ENCODE data around the gene GTF2F2. TPM values are rescaled to one million over a fixed set of nuclear protein-coding genes. Genes with fewer than 3 reads are reported as not detected.

The GTF2F2 gene
- total and polyA plus RNA-seq, 2 experiments from 2014 or later, result 42.1 to 75.6 TPM

DNA sequence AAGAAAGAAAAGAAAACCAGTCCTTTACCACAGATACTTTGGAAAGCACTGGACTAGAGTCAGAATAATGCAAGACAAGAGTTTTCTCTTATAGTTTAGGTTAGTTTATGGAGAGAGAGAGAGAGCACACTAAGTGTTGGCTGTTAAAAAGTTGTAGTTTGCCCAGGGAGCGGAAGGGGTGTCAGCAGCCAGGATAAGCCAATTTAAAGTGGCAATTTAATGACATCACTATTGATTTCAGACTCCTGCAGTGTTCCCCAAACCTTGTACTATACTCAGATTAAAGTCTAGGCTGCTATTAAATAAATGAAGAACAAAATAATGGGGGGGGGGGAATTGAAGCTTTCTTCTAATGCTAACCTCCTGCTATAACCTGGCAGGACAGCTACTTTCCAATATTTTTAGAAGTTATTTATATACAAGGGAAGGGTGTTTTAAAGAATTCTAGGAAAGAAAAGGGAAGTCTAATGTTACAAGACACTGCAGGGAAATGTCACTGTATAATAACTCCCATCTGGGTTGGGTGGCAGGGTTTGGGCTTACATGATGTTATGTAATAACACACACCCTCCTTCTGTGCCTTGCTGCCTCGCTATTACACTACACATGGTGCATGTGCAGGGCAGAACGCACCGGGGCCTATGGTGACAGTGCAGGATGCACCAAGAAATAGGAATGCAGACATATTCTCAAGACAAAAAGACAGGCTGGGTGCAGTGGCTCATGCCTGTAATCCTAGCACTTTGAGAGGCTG is 200.7 kb downstream of the GTF2F2 start:
- DNase-seq (ENCODE audit: low spot score), result no peak
- no peak overlapping the region for H3K4me3 Mint-ChIP-seq
- Histone ChIP-seq H2AFZ (no peak overlapping the region), H3K4me1 (ENCODE audit: insufficient read depth) (no peaks in the 10 kb centered on the region), H3K9me2 (ENCODE audit: insufficient read depth) (no peaks in the 10 kb centered on the region), H4K20me1 (replicated peaks; ENCODE audit: insufficient read depth) (no peaks in the 10 kb centered on the region), H3K4me2 (no peak overlapping the region), H3K4me3 (no peak overlapping the region), H3K27ac (ENCODE audit: low read depth) (no peak overlapping the region), H3K36me3 (ENCODE audit: insufficient read depth) (no peaks in the 10 kb centered on the region), H3K27me3 (ENCODE audit: insufficient read depth) (no peaks in the 10 kb centered on the region), H3F3A (replicated peaks; ENCODE audit: low read depth) (no peaks in the 10 kb centered on the region), H3K79me2 (replicated peaks; ENCODE audit: insufficient read depth) (no peaks in the 10 kb centered on the region)
- no peak overlapping the region for H3K27ac Mint-ChIP-seq
- ATAC-seq, result no peak
- TF ChIP-seq ZNF114 (CRISPR knock-in tag; IDR thresholded peaks at IDR 0.05), result no peak
- no peak for TF ChIP-seq POLR2AphosphoS5 (IDR thresholded peaks at IDR 0.05; ENCODE audit: low read depth)
- TF ChIP-seq EZH2 (IDR thresholded peaks at IDR 0.05; ENCODE audit: low read depth, unreplicated experiment), result no peak
- no peak for TF ChIP-seq CREB1 (CRISPR knock-in tag; IDR thresholded peaks at IDR 0.05; ENCODE audit: low read depth)
- TF ChIP-seq, protein P1, sequence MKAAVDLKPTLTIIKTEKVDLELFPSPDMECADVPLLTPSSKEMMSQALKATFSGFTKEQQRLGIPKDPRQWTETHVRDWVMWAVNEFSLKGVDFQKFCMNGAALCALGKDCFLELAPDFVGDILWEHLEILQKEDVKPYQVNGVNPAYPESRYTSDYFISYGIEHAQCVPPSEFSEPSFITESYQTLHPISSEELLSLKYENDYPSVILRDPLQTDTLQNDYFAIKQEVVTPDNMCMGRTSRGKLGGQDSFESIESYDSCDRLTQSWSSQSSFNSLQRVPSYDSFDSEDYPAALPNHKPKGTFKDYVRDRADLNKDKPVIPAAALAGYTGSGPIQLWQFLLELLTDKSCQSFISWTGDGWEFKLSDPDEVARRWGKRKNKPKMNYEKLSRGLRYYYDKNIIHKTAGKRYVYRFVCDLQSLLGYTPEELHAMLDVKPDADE (IDR thresholded peaks at IDR 0.05), result no peak
- TF ChIP-seq JUNB (IDR thresholded peaks at IDR 0.05; ENCODE audit: unreplicated experiment), result no peak
- no peak for TF ChIP-seq NANOG (IDR thresholded peaks at IDR 0.05; ENCODE audit: borderline replicate concordance)
- TF ChIP-seq EZH2phosphoT487 (IDR thresholded peaks at IDR 0.05; ENCODE audit: unreplicated experiment), result no peak
- TF ChIP-seq, protein P2, sequence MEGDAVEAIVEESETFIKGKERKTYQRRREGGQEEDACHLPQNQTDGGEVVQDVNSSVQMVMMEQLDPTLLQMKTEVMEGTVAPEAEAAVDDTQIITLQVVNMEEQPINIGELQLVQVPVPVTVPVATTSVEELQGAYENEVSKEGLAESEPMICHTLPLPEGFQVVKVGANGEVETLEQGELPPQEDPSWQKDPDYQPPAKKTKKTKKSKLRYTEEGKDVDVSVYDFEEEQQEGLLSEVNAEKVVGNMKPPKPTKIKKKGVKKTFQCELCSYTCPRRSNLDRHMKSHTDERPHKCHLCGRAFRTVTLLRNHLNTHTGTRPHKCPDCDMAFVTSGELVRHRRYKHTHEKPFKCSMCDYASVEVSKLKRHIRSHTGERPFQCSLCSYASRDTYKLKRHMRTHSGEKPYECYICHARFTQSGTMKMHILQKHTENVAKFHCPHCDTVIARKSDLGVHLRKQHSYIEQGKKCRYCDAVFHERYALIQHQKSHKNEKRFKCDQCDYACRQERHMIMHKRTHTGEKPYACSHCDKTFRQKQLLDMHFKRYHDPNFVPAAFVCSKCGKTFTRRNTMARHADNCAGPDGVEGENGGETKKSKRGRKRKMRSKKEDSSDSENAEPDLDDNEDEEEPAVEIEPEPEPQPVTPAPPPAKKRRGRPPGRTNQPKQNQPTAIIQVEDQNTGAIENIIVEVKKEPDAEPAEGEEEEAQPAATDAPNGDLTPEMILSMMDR (conservative IDR thresholded peaks at IDR 0.05; ENCODE audit: low read depth in 2 of 2), result no peak
- no peak for TF ChIP-seq ZNF331 (CRISPR knock-in tag; IDR thresholded peaks at IDR 0.05; ENCODE audit: low read depth)
- TF ChIP-seq, protein P3, sequence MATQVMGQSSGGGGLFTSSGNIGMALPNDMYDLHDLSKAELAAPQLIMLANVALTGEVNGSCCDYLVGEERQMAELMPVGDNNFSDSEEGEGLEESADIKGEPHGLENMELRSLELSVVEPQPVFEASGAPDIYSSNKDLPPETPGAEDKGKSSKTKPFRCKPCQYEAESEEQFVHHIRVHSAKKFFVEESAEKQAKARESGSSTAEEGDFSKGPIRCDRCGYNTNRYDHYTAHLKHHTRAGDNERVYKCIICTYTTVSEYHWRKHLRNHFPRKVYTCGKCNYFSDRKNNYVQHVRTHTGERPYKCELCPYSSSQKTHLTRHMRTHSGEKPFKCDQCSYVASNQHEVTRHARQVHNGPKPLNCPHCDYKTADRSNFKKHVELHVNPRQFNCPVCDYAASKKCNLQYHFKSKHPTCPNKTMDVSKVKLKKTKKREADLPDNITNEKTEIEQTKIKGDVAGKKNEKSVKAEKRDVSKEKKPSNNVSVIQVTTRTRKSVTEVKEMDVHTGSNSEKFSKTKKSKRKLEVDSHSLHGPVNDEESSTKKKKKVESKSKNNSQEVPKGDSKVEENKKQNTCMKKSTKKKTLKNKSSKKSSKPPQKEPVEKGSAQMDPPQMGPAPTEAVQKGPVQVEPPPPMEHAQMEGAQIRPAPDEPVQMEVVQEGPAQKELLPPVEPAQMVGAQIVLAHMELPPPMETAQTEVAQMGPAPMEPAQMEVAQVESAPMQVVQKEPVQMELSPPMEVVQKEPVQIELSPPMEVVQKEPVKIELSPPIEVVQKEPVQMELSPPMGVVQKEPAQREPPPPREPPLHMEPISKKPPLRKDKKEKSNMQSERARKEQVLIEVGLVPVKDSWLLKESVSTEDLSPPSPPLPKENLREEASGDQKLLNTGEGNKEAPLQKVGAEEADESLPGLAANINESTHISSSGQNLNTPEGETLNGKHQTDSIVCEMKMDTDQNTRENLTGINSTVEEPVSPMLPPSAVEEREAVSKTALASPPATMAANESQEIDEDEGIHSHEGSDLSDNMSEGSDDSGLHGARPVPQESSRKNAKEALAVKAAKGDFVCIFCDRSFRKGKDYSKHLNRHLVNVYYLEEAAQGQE (IDR thresholded peaks at IDR 0.05; ENCODE audit: unreplicated experiment), result no peak
- no peak for TF ChIP-seq STAT1 (IDR thresholded peaks at IDR 0.05; ENCODE audit: unreplicated experiment)
- TF ChIP-seq, protein P4, sequence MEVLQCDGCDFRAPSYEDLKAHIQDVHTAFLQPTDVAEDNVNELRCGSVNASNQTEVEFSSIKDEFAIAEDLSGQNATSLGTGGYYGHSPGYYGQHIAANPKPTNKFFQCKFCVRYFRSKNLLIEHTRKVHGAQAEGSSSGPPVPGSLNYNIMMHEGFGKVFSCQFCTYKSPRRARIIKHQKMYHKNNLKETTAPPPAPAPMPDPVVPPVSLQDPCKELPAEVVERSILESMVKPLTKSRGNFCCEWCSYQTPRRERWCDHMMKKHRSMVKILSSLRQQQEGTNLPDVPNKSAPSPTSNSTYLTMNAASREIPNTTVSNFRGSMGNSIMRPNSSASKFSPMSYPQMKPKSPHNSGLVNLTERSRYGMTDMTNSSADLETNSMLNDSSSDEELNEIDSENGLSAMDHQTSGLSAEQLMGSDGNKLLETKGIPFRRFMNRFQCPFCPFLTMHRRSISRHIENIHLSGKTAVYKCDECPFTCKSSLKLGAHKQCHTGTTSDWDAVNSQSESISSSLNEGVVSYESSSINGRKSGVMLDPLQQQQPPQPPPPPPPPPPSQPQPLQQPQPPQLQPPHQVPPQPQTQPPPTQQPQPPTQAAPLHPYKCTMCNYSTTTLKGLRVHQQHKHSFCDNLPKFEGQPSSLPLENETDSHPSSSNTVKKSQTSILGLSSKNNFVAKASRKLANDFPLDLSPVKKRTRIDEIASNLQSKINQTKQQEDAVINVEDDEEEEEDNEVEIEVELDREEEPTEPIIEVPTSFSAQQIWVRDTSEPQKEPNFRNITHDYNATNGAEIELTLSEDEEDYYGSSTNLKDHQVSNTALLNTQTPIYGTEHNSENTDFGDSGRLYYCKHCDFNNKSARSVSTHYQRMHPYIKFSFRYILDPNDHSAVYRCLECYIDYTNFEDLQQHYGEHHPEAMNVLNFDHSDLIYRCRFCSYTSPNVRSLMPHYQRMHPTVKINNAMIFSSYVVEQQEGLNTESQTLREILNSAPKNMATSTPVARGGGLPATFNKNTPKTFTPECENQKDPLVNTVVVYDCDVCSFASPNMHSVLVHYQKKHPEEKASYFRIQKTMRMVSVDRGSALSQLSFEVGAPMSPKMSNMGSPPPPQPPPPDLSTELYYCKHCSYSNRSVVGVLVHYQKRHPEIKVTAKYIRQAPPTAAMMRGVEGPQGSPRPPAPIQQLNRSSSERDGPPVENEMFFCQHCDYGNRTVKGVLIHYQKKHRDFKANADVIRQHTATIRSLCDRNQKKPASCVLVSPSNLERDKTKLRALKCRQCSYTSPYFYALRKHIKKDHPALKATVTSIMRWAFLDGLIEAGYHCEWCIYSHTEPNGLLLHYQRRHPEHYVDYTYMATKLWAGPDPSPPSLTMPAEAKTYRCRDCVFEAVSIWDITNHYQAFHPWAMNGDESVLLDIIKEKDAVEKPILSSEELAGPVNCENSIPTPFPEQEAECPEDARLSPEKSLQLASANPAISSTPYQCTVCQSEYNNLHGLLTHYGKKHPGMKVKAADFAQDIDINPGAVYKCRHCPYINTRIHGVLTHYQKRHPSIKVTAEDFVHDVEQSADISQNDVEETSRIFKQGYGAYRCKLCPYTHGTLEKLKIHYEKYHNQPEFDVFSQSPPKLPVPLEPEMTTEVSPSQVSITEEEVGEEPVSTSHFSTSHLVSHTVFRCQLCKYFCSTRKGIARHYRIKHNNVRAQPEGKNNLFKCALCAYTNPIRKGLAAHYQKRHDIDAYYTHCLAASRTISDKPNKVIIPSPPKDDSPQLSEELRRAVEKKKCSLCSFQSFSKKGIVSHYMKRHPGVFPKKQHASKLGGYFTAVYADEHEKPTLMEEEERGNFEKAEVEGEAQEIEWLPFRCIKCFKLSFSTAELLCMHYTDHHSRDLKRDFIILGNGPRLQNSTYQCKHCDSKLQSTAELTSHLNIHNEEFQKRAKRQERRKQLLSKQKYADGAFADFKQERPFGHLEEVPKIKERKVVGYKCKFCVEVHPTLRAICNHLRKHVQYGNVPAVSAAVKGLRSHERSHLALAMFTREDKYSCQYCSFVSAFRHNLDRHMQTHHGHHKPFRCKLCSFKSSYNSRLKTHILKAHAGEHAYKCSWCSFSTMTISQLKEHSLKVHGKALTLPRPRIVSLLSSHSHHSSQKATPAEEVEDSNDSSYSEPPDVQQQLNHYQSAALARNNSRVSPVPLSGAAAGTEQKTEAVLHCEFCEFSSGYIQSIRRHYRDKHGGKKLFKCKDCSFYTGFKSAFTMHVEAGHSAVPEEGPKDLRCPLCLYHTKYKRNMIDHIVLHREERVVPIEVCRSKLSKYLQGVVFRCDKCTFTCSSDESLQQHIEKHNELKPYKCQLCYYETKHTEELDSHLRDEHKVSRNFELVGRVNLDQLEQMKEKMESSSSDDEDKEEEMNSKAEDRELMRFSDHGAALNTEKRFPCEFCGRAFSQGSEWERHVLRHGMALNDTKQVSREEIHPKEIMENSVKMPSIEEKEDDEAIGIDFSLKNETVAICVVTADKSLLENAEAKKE (CRISPR knock-in tag; IDR thresholded peaks at IDR 0.05), result no peak
- no peaks in the 10 kb centered on the region; the same call in 2 of the 3 replicates for H3K4me1 Mint-ChIP-seq
- peaks cover 5% of the 10 kb centered on the region; the same call in 1 of the 3 replicates for H3K36me3 Mint-ChIP-seq (ENCODE audit: low read depth)
- peaks cover 3% of the 10 kb centered on the region for H3K27me3 Mint-ChIP-seq (ENCODE audit: insufficient read depth, low read depth, poor library complexity)
- no peaks in the 10 kb centered on the region for H3K9me3 Mint-ChIP-seq

All from GM23338 (cell line).